Natural killer cell (primary cell): ENCODE data around the gene ARIH1. TPM values are rescaled to one million over a fixed set of nuclear protein-coding genes. Genes with fewer than 3 reads are reported as not detected.
A peak's percentile ranks its signal among the peaks of the same experiment; 100 is the strongest.

Experiments used
- ATAC-seq, 3 donors: fragments of 150-1000 bp in 2 of 3; fragments of 200-7000 bp in 1 of 3; cut with Tn5 transposase; 1 replicate in 1 of 3; 2 replicates in 2 of 3; pipeline ENCODE4 v1.10.0; 2021; ENCODE audit warnings: mild to moderate bottlenecking in 2 of 3, moderate library complexity in 2 of 3
- DNase-seq, 2 donors: peaks; one replicate each; pipeline versions ENCODE4 v3.0.0 to v3.0.0-alpha.2; 2013 to 2021; ENCODE audit warnings: mixed read lengths in 1 of 2
- H3K27ac ChIP-seq: one replicate; pipeline ENCODE4 v1.5.1; 2013; ENCODE audit warnings: mild to moderate bottlenecking, low read length
- H3K27me3 ChIP-seq: one replicate; pipeline ENCODE4 v1.6.1; 2013; ENCODE audit warnings: low read length; ENCODE audit not compliant: control insufficient read depth, insufficient read depth
- H3K36me3 ChIP-seq: one replicate; pipeline ENCODE4 v1.6.1; 2013; ENCODE audit warnings: low read length; ENCODE audit not compliant: control insufficient read depth, insufficient read depth
- H3K4me1 ChIP-seq: one replicate; pipeline ENCODE4 v1.6.1; 2013; ENCODE audit warnings: low read length; ENCODE audit not compliant: control insufficient read depth, insufficient read depth
- H3K4me3 ChIP-seq: one replicate; pipeline ENCODE4 v1.5.1; 2013; ENCODE audit warnings: low read length
- H3K9me3 ChIP-seq: one replicate; pipeline ENCODE4 v1.6.1; 2013; ENCODE audit warnings: low read length; ENCODE audit not compliant: control insufficient read depth, insufficient read depth
- H3K27ac Mint-ChIP-seq, 2 donors: one replicate each; pipeline ENCODE4 v1.8.0; 2022; ENCODE audit warnings: mild to moderate bottlenecking in 2 of 2, mixed read lengths in 2 of 2, moderate library complexity in 1 of 2
- H3K27me3 Mint-ChIP-seq, 2 donors: one replicate each; pipeline ENCODE4 v1.8.0; 2022; ENCODE audit warnings: low read depth in 2 of 2, mixed read lengths in 2 of 2
- H3K36me3 Mint-ChIP-seq: one replicate; pipeline ENCODE4 v1.8.0; 2022; ENCODE audit warnings: mixed read lengths
- H3K4me1 Mint-ChIP-seq, 2 donors: one replicate each; pipeline ENCODE4 v1.8.0; 2022; ENCODE audit warnings: mixed read lengths in 2 of 2
- H3K4me3 Mint-ChIP-seq: one replicate; pipeline ENCODE4 v1.8.0; 2022; ENCODE audit warnings: mild to moderate bottlenecking, moderate library complexity, mixed read lengths
- H3K9me3 Mint-ChIP-seq, 2 donors: one replicate each; pipeline ENCODE4 v1.8.0; 2022; ENCODE audit warnings: mixed read lengths in 2 of 2
- WGBS: methylation state at CpG from one replicate; pipeline ENCODE4 v1.1.7; 2013; ENCODE audit warnings: missing lambda C conversion rate; ENCODE audit not compliant: insufficient coverage; 5-methylcytosine and 5-hydroxymethylcytosine counted together
- intact Hi-C: fragments of 100-400 bp; cut with micrococcal nuclease; formaldehyde crosslinking; loops from one replicate; pipeline ENCODE4 v1.14.2; 2022
- total RNA-seq, 4 donors: library from RNA; stranded (reverse); fragments of 120-200 nt in 1 of 4; gene quantifications; one replicate each; pipeline versions ENCODE4 v1.2.3 to v1.2.4, GENCODE V29; 2013 to 2022
- TF ChIP-seq, protein P1 (sequence below): fragments of 200-600 bp; IDR thresholded peaks from one replicate; pipeline ENCODE4 v1.8.0; 2022; ENCODE audit warnings: antibody characterized with exemption

The ARIH1 gene
- total RNA-seq, 3 donors from 2014 or later (not counting 1 experiment from before 2014, with no cell fraction given): 193 to 212 (median 212) TPM

DNA sequence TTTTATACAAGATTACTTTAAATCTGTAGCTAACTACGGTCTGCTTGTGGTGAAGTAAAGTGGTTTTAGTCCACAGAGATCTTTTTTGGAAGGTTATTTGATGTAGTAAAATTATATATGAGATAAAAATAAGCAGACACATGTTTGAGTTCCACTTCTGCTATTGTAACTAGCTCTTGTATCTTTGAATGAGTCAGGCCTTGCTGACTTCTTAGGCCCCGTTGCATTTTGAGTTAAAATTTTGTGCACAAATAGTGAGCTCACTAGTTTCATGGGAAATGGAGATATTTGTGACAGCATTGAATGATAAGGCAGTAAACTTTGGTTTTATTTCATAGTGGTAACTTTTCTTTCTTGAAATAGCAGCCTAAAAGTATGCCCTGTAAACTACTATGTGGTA is 42.6 kb downstream of the ARIH1 start:
- no peak overlapping the region for H3K27ac ChIP-seq
- WGBS: 44% methylated on average over 1 of the region's 2 CpGs
- peak overlapping the region; percentile 11 to 57 for H3K27ac Mint-ChIP-seq
- H3K9me3 Mint-ChIP-seq: no peaks in the 10 kb centered on the region
- no peaks in the 10 kb centered on the region for H3K36me3 Mint-ChIP-seq
- no peaks in the 10 kb centered on the region for H3K36me3 ChIP-seq
- peak overlapping the region; percentile 17 for H3K4me3 Mint-ChIP-seq
- no peaks in the 10 kb centered on the region for H3K4me1 ChIP-seq
- H3K27me3 Mint-ChIP-seq: no peaks in the 10 kb centered on the region
- ATAC-seq: no peak
- intact Hi-C loops: no loop called here
- H3K4me3 ChIP-seq: no peak overlapping the region
- H3K4me1 Mint-ChIP-seq: peaks cover 48 to 53% of the 10 kb centered on the region in 2 donors
- TF ChIP-seq, protein P1, sequence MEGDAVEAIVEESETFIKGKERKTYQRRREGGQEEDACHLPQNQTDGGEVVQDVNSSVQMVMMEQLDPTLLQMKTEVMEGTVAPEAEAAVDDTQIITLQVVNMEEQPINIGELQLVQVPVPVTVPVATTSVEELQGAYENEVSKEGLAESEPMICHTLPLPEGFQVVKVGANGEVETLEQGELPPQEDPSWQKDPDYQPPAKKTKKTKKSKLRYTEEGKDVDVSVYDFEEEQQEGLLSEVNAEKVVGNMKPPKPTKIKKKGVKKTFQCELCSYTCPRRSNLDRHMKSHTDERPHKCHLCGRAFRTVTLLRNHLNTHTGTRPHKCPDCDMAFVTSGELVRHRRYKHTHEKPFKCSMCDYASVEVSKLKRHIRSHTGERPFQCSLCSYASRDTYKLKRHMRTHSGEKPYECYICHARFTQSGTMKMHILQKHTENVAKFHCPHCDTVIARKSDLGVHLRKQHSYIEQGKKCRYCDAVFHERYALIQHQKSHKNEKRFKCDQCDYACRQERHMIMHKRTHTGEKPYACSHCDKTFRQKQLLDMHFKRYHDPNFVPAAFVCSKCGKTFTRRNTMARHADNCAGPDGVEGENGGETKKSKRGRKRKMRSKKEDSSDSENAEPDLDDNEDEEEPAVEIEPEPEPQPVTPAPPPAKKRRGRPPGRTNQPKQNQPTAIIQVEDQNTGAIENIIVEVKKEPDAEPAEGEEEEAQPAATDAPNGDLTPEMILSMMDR: no peak
- no peaks in the 10 kb centered on the region for H3K27me3 ChIP-seq
- DNase-seq: no peak
- H3K9me3 ChIP-seq: no peaks in the 10 kb centered on the region

DNA sequence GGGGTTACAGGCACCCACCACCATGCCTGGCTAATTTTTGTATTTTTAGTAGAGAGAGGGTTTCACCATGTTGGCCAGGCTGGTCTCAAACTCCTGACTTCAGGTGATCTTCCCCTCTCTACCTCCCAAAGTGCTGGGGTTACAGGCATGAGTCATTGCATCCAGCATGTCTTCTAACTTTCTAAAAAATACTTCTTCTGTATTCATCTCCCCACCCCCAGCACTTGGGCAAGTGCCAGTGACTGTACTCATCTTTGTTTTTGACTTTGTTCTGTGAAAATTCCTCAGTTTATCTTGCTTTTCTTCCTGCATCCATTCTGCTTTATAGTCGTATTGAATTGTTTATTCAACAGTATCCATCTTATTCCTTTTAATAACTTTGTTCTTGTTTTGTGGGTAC is 47.6 kb downstream of the ARIH1 start:
- WGBS: no CpG with 5 or more reads among the region's 1 CpG
- H3K36me3 ChIP-seq: no peaks in the 10 kb centered on the region
- Mint-ChIP-seq H3K4me3 (no peak overlapping the region), H3K27ac (no peak overlapping the region), H3K27me3 (no peaks in the 10 kb centered on the region), H3K36me3 (no peaks in the 10 kb centered on the region), H3K9me3 (no peaks in the 10 kb centered on the region), H3K4me1 (peaks cover 17 to 23% of the 10 kb centered on the region in 2 donors)
- TF ChIP-seq, protein P1: no peak
- DNase-seq (no peak), ATAC-seq (no peak)
- H3K9me3 ChIP-seq: no peaks in the 10 kb centered on the region
- no peaks in the 10 kb centered on the region for H3K4me1 ChIP-seq
- intact Hi-C loops: loop anchor here (5.0 kb wide), 1 partner anchor 34 kb away; no protein-coding TSS in a partner anchor
- H3K27ac ChIP-seq: no peak overlapping the region
- no peak overlapping the region for H3K4me3 ChIP-seq
- H3K27me3 ChIP-seq: no peaks in the 10 kb centered on the region

DNA sequence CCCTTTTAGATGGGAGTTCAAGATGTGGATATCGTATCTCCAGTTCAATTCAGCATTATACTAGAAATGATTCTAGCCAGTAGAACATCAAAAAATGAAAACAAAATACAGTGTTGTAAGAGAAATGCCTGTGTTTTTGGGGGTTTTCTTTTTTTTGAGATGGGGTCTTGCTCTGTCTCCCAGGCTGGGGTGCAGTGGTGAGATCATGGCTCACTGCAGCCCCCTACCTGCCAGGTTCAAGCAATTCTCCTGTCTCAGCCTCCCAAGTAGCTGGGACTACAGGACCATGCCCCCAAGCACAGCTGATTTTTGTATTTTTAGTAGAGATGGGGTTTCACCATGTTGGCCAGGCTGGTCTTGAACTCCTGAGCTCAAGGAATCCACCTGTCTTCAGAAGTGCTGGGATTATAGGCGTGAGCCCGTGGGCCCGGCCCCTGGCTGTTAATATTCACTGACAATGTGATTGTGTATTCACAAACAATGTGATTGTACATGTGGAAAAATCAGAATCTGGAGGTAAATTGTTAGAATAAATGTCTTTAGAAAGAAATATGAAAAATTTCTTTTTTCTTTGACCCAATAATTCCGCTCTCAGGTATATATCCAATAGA is 59.0 kb downstream of the ARIH1 start:
- peak in 2 of 3 donors; percentile 43 to 55 for ATAC-seq
- TF ChIP-seq, protein P1: peak; percentile 38
- no peaks in the 10 kb centered on the region for H3K27me3 Mint-ChIP-seq
- H3K36me3 Mint-ChIP-seq: no peaks in the 10 kb centered on the region
- H3K4me3 ChIP-seq: no peak overlapping the region
- peaks cover 3% of the 10 kb centered on the region for H3K4me1 ChIP-seq
- H3K27me3 ChIP-seq: no peaks in the 10 kb centered on the region
- H3K9me3 ChIP-seq: no peaks in the 10 kb centered on the region
- H3K9me3 Mint-ChIP-seq: no peaks in the 10 kb centered on the region
- H3K27ac ChIP-seq: no peak overlapping the region
- no peak overlapping the region for H3K4me3 Mint-ChIP-seq
- H3K27ac Mint-ChIP-seq: no peak overlapping the region
- intact Hi-C loops: loop anchor here (5.0 kb wide), 1 partner anchor 221 kb away; no protein-coding TSS in a partner anchor
- peak in 1 of 2 donors; percentile 63 for DNase-seq
- no peaks in the 10 kb centered on the region for H3K36me3 ChIP-seq
- WGBS: 98% methylated on average over 4 of the region's 5 CpGs
- H3K4me1 Mint-ChIP-seq: peaks cover 39 to 47% of the 10 kb centered on the region in 2 donors
